IMR-90 (cell line): ENCODE measurements around the gene CUX1. TPM values are rescaled to one million over a fixed set of nuclear protein-coding genes. Genes with fewer than 3 reads are reported as not detected.
A peak's percentile ranks its signal among the peaks of the same experiment; 100 is the strongest.

ENCODE experiments used
- ATAC-seq: fragments of 200-7000 bp; cut with Tn5 transposase; 2 replicates; pipeline ENCODE4 v1.9.1; 2020; ENCODE audit warnings: low read depth, mild to moderate bottlenecking, moderate library complexity
- BruUV-seq: library from RNA; stranded (reverse); fragments of 400-500 nt; replicated peaks from 2 replicates; lab custom pipeline; 2021; lab: Mats Ljungman, UMichigan
- CTCF ChIA-PET: fragments of 300-600 bp; formaldehyde crosslinking; extraction: SDS; loops from one replicate; lab custom pipeline; 2021; ENCODE audit warnings: antibody characterized with exemption; lab: Yijun Ruan, JAX
- POLR2A ChIA-PET: fragments of 300-600 bp; sonication (Branson Sonifier 250); formaldehyde crosslinking; loops from one replicate; lab custom pipeline; 2022; ENCODE audit warnings: antibody characterized with exemption; ENCODE audit not compliant: unreplicated experiment; lab: Charles Lee
- DNase-seq: peaks from one replicate; pipeline ENCODE4 v3.0.0; 2013
- H2AFZ ChIP-seq: replicated peaks from 2 replicates; pipeline ENCODE3; 2013; ENCODE audit warnings: low read length, mild to moderate bottlenecking; ENCODE audit not compliant: poor library complexity
- H2AK5ac ChIP-seq: 2 replicates; pipeline ENCODE4 v1.6.1; 2013; ENCODE audit warnings: low read depth, low read length, inconsistent platforms
- H2AK9ac ChIP-seq: replicated peaks from 2 replicates; pipeline ENCODE3; 2013; ENCODE audit warnings: mild to moderate bottlenecking, low read depth, low read length, moderate library complexity; ENCODE audit not compliant: poor library complexity
- H2BK120ac ChIP-seq: 2 replicates; pipeline ENCODE4 v1.6.1; 2013; ENCODE audit warnings: low read depth, low read length, inconsistent platforms
- H2BK15ac ChIP-seq: 3 replicates; pipeline ENCODE4 v1.6.1; 2013; ENCODE audit warnings: low read depth, low read length, inconsistent platforms
- H2BK20ac ChIP-seq: 2 replicates; pipeline ENCODE4 v1.6.1; 2013; ENCODE audit warnings: low read depth, mild to moderate bottlenecking, inconsistent platforms, low read length, moderate library complexity
- H2BK5ac ChIP-seq: 2 replicates; pipeline ENCODE4 v1.6.1; 2013; ENCODE audit warnings: mild to moderate bottlenecking, low read depth, low read length, inconsistent platforms; ENCODE audit not compliant: poor library complexity, severe bottlenecking
- H3K14ac ChIP-seq: replicated peaks from 2 replicates; pipeline ENCODE4 v1.6.1; 2013; ENCODE audit warnings: low read depth, low read length, inconsistent platforms
- H3K18ac ChIP-seq: 2 replicates; pipeline ENCODE4 v1.6.1; 2013; ENCODE audit warnings: low read depth, low read length, control low read depth
- H3K23ac ChIP-seq: 2 replicates; pipeline ENCODE4 v1.6.1; 2013; ENCODE audit warnings: low read depth, low read length, inconsistent platforms
- H3K27ac ChIP-seq: 2 replicates; pipeline ENCODE4 v1.5.1; 2013; ENCODE audit warnings: mild to moderate bottlenecking, control low read depth, low read length; ENCODE audit not compliant: insufficient read depth
- H3K27me3 ChIP-seq: 2 replicates; pipeline ENCODE4 v1.6.1; 2013; ENCODE audit warnings: low read length; ENCODE audit not compliant: control insufficient read depth, insufficient read depth
- H3K36me3 ChIP-seq: 2 replicates; pipeline ENCODE4 v1.6.1; 2013; ENCODE audit warnings: low read length, mixed read lengths; ENCODE audit not compliant: control insufficient read depth, insufficient read depth
- H3K4ac ChIP-seq: 2 replicates; pipeline ENCODE4 v1.6.1; 2013; ENCODE audit warnings: low read depth, low read length, inconsistent platforms
- H3K4me1 ChIP-seq: 2 replicates; pipeline ENCODE4 v1.6.1; 2013; ENCODE audit warnings: low read length, mixed read lengths; ENCODE audit not compliant: control insufficient read depth, insufficient read depth
- H3K4me2 ChIP-seq: 2 replicates; pipeline ENCODE4 v1.6.1; 2013; ENCODE audit warnings: low read depth, mild to moderate bottlenecking, control low read depth, low read length, moderate library complexity
- H3K4me3 ChIP-seq: 2 replicates; pipeline ENCODE4 v1.5.1; 2013; ENCODE audit warnings: low read depth, mild to moderate bottlenecking, control low read depth, low read length, moderate library complexity; ENCODE audit not compliant: insufficient read depth
- H3K56ac ChIP-seq: 2 replicates; pipeline ENCODE4 v1.6.1; 2013; ENCODE audit warnings: low read length, inconsistent platforms; ENCODE audit not compliant: insufficient read depth; ENCODE audit errors: extremely low read depth
- H3K79me1 ChIP-seq, 2 experiments: 2 replicates each; pipeline ENCODE4 v1.6.1; 2013; ENCODE audit warnings: low read length in 2 of 2, inconsistent platforms in 1 of 2, low read depth in 1 of 2
- H3K9ac ChIP-seq: 2 replicates; pipeline ENCODE4 v1.6.1; 2013; ENCODE audit warnings: low read depth, low read length, control low read depth
- H3K9me1 ChIP-seq: 2 replicates; pipeline ENCODE4 v1.6.1; 2013; ENCODE audit warnings: low read length, inconsistent platforms; ENCODE audit not compliant: insufficient read depth
- H3K9me3 ChIP-seq: 2 replicates; pipeline ENCODE4 v1.6.1; 2013; ENCODE audit warnings: low read length; ENCODE audit not compliant: control insufficient read depth, insufficient read depth
- H4K20me1 ChIP-seq: 2 replicates; pipeline ENCODE4 v1.6.1; 2013; ENCODE audit warnings: low read length, inconsistent platforms; ENCODE audit not compliant: insufficient read depth
- H4K5ac ChIP-seq: 2 replicates; pipeline ENCODE4 v1.6.1; 2013; ENCODE audit warnings: mild to moderate bottlenecking, low read depth, low read length, control low read depth
- H4K8ac ChIP-seq, 2 experiments: 2 replicates each; pipeline ENCODE4 v1.6.1; 2013; ENCODE audit warnings: low read depth in 2 of 2, low read length in 2 of 2, control low read depth in 1 of 2, inconsistent platforms in 1 of 2
- H4K91ac ChIP-seq: 2 replicates; pipeline ENCODE4 v1.6.1; 2013; ENCODE audit warnings: low read depth, low read length, inconsistent platforms; ENCODE audit not compliant: insufficient read depth
- CTCF ChIP-seq: conservative IDR thresholded peaks from 2 replicates; pipeline ENCODE4 v1.5.1; 2012; ENCODE audit warnings: mild to moderate bottlenecking, low read depth, low read length, improper control_type of control experiment
- RAD21 ChIP-seq: IDR thresholded peaks from 2 replicates; pipeline ENCODE4 v1.6.1; 2012; ENCODE audit warnings: low read length, improper control_type of control experiment
- SMC3 ChIP-seq: fragments of 150-350 bp; IDR thresholded peaks from 2 replicates; pipeline ENCODE4 v1.6.1; 2016; ENCODE audit warnings: low read depth, mild to moderate bottlenecking, antibody characterized with exemption, low read length, moderate library complexity
- USF2 ChIP-seq: fragments of 150-350 bp; IDR thresholded peaks from 2 replicates; pipeline ENCODE4 v1.6.1; 2017; ENCODE audit warnings: mild to moderate bottlenecking, antibody characterized with exemption, low read length, low read depth
- WGBS, 2 experiments: methylation state at CpG; one replicate each; pipeline versions ENCODE4 v1.1.5 to v1.1.7; 2013; ENCODE audit warnings: missing lambda C conversion rate in 2 of 2; ENCODE audit not compliant: insufficient read length in 1 of 2; ENCODE audit errors: extremely low coverage in 2 of 2; 5-methylcytosine and 5-hydroxymethylcytosine counted together
- dilution Hi-C: fragments of 300-500 bp; cut with HindIII; formaldehyde crosslinking; loops from one replicate; pipeline ENCODE4 v1.14.3; 2018; ENCODE audit warnings: low sequenced_read_pairs; ENCODE audit not compliant: unreplicated experiment
- in situ Hi-C: fragments of 300-500 bp; cut with MboI; formaldehyde crosslinking; loops from 3 replicates; pipeline ENCODE4 v1.14.3; 2019; ENCODE audit warnings: low sequenced_read_pairs, inconsistent platforms, mixed read lengths
- intact Hi-C: fragments of 100-400 bp; cut with micrococcal nuclease; formaldehyde crosslinking; loops from 2 replicates; pipeline ENCODE4 v1.10.0; 2022
- polyA plus RNA-seq, 3 experiments: library from polyadenylated mRNA; depleted of rRNA; stranded (reverse); fragments of >200 nt; gene quantifications; 2 replicates each; pipeline ENCODE4 v1.2.3, GENCODE V29; 2012; ENCODE audit warnings: low replicate concordance in 1 of 3
- total RNA-seq: library from RNA; depleted of rRNA; stranded (reverse); fragments of >200 nt; gene quantifications from 2 replicates; pipeline ENCODE4 v1.2.3, GENCODE V29; 2012

Gene CUX1
- total and polyA plus RNA-seq, 2 of the 4 experiments (the other 2 are of a cell fraction), result 19.7 to 46.4 TPM

GRCh38 chr7:101856473-101857357 lies 39.3 kb downstream of the CUX1 start:
- Histone ChIP-seq H3K56ac (peak overlapping the region; percentile 54; the same call in 1 of the 2 replicates), H3K4me1 (peaks cover 8% of the 10 kb centered on the region), H3K4me2 (peak overlapping the region; percentile 68), H4K5ac (peak overlapping the region; percentile 5; the same call in 1 of the 2 replicates), H3K79me1 (peaks cover 35 to 90% of the 10 kb centered on the region in 2 experiments), H2AK5ac (peak overlapping the region; percentile 57), H3K9ac (peak overlapping the region; percentile 45), H2AK9ac (peak overlapping the region; percentile 42), H2BK120ac (peak overlapping the region; percentile 48), H2BK20ac (no peak overlapping the region), H3K14ac (peak overlapping the region; percentile 34), H2BK15ac (no peak overlapping the region; the same call in 2 of the 3 replicates), H3K18ac (peak overlapping the region; percentile 3; the same call in 1 of the 2 replicates), H3K27me3 (no peaks in the 10 kb centered on the region), H3K9me3 (no peaks in the 10 kb centered on the region), H3K36me3 (no peaks in the 10 kb centered on the region), H3K4me3 (peak overlapping the region; percentile 23), H3K9me1 (peaks cover 6% of the 10 kb centered on the region; the same call in 1 of the 2 replicates), H2AFZ (peak overlapping the region; percentile 56), H3K4ac (peak overlapping the region; percentile 57), H3K27ac (peak overlapping the region; percentile 68), H4K8ac (peak overlapping the region; percentile 48 to 56; a peak in 2 of 4 replicates), H4K20me1 (peaks cover 70% of the 10 kb centered on the region), H3K23ac (peak overlapping the region; percentile 15; the same call in 1 of the 2 replicates), H4K91ac (peak overlapping the region; percentile 58; the same call in 1 of the 2 replicates), H2BK5ac (peak overlapping the region; percentile 38)
- DNase-seq (peak; percentile 88), ATAC-seq (peak; percentile 88)
- dilution Hi-C loops (no loop called here), intact Hi-C loops (no loop called here), in situ Hi-C loops (no loop called here)
- BruUV-seq, result no TSS peak
- TF ChIP-seq SMC3 (no peak), RAD21 (peak; percentile 38), USF2 (peak; percentile 83), CTCF (peak; percentile 33)
- WGBS, 2 experiments, result 42% methylated on average over 21 of the region's 33 CpGs; no CpG with 5 or more reads in 1 of the 2 experiments
- ChIA-PET CTCF (interaction anchor here (0.7 to 1.1 kb wide), 3 partner anchors 15 to 26 kb away, joined by 3 to 5 read pairs (median 4); no protein-coding TSS in a partner anchor), POLR2A (no interaction called here)
